ENCODE results near the gene NODAL.
"Not testable (repeated sequence)": the region's sequence is repeated elsewhere in the genome, so short reads cannot be mapped to it uniquely, and the experiment has no call there.

NODAL gene

GRCh38 chr10:70441161-70441894 is at the start of gene NODAL:
Gene NODAL, minus strand, starts transcription at chr10:70441681. Its CDS starts 14 bp downstream, at chr10:70441667.
- no peak within 1 kb of the TSS for H3K27ac Mint-ChIP-seq
- peaks cover 14% of the 10 kb centered on the region for H3K4me1 Mint-ChIP-seq (ENCODE audit: low read depth)
- H3K9me3 Mint-ChIP-seq: no peaks in the 10 kb centered on the region
- peak; percentile 49 for DNase-seq
- H3K4me3 Mint-ChIP-seq: peak within 1 kb of the TSS; percentile 59
- H3K27me3 Mint-ChIP-seq: peaks cover 55% of the 10 kb centered on the region
- H3K36me3 Mint-ChIP-seq (ENCODE audit: low read depth): no peaks in the 10 kb centered on the region

DNA sequence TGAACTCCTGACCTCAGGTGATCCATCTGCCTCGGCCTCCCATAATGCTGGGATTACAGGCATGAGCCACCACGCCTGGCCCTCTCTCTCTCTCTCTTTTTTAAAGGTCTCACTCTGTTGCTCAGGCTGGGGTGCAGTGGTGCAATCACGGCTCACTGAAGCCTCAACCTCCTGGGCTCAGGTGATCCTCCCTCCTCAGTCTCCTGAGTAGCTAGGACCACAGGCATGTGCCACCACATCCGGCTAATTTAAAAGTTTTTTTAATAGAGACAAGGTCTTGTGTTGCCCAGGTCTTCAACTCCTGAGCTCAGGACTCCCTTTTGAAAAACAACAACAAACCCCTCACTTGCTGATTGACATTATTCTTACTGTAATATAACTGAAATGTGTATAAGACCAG is 48.7 kb upstream of the NODAL start:
- Mint-ChIP-seq H3K4me3 (no peak overlapping the region), H3K4me1 (ENCODE audit: low read depth) (peaks cover 16% of the 10 kb centered on the region), H3K36me3 (ENCODE audit: low read depth) (no peaks in the 10 kb centered on the region), H3K27ac (no peak overlapping the region), H3K9me3 (no peaks in the 10 kb centered on the region), H3K27me3 (peaks cover 11% of the 10 kb centered on the region)
- no peak for DNase-seq

DNA sequence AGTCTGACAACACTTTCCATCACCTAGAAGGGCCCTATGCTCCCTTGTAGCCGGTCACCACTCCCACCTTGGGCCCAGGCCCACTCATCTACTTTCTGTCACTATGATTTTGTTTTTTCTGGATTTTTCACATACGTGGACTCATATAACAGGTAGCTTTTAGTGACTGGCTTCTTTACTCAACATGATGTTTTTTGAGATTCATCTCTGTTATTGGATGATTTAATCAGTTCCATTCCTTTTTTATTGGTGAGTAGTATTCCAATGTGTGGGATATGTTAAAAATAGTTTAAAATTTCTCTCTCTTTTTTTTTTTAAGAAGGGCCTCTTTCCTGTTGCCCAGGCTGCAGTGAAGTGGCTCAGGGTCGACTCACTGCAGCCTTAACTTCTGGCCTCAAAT is 46.3 kb upstream of the NODAL start:
- H3K4me1 Mint-ChIP-seq (ENCODE audit: low read depth): no peaks in the 10 kb centered on the region
- H3K27ac Mint-ChIP-seq: no peak overlapping the region
- DNase-seq: no peak
- H3K27me3 Mint-ChIP-seq: no peaks in the 10 kb centered on the region
- no peak overlapping the region for H3K4me3 Mint-ChIP-seq
- no peaks in the 10 kb centered on the region for H3K9me3 Mint-ChIP-seq
- no peaks in the 10 kb centered on the region for H3K36me3 Mint-ChIP-seq (ENCODE audit: low read depth)

- peaks cover 23% of the 10 kb centered on the region for H3K4me1 Mint-ChIP-seq (ENCODE audit: low read depth)
- H3K36me3 Mint-ChIP-seq (ENCODE audit: low read depth); H3K4me3 Mint-ChIP-seq; DNase-seq; H3K27ac Mint-ChIP-seq; H3K9me3 Mint-ChIP-seq: not testable (repeated sequence)
- peaks cover 18% of the 10 kb centered on the region for H3K27me3 Mint-ChIP-seq
These were observed 42.4 kb upstream of the NODAL start for GRCh38 chr10:70483872-70484271.

GRCh38 chr10:70482982-70483760 is 41.7 kb upstream of the NODAL start:
- peaks cover 18% of the 10 kb centered on the region for H3K27me3 Mint-ChIP-seq
- peaks cover 24% of the 10 kb centered on the region for H3K4me1 Mint-ChIP-seq (ENCODE audit: low read depth)
- H3K27ac Mint-ChIP-seq: no peak overlapping the region
- no peaks in the 10 kb centered on the region for H3K36me3 Mint-ChIP-seq (ENCODE audit: low read depth)
- no peak for DNase-seq
- no peak overlapping the region for H3K4me3 Mint-ChIP-seq
- no peaks in the 10 kb centered on the region for H3K9me3 Mint-ChIP-seq

- H3K4me1 Mint-ChIP-seq (ENCODE audit: low read depth): peaks cover 36% of the 10 kb centered on the region
- no peak for DNase-seq
- no peak overlapping the region for H3K27ac Mint-ChIP-seq
- H3K4me3 Mint-ChIP-seq: no peak overlapping the region
- H3K27me3 Mint-ChIP-seq: peaks cover 26% of the 10 kb centered on the region
- H3K36me3 Mint-ChIP-seq (ENCODE audit: low read depth): no peaks in the 10 kb centered on the region
- H3K9me3 Mint-ChIP-seq: no peaks in the 10 kb centered on the region
These were observed 40.5 kb upstream of the NODAL start for GRCh38 chr10:70481831-70482530.

DNA sequence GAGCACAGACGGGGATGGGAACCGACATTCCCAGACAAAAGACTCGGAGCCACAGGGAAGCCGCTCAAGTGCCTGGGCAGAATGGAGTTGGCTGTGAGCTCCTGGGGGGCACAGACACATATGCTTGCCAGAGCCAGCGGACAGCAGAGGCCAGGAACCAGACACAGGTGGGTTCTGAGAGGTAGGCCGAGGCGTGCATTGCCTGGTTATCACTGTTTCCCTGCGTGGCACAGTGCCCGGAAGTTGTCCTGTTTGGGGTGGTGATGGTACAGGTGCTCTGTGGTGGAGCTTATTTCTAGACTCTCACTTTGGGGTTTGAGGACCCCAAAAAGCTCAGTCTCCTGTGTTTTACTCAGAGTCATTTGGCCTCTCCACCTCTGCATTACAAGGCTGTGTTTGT is 39.6 kb upstream of the NODAL start:
- peaks cover 34% of the 10 kb centered on the region for H3K27me3 Mint-ChIP-seq
- H3K36me3 Mint-ChIP-seq (ENCODE audit: low read depth): no peaks in the 10 kb centered on the region
- no peak overlapping the region for H3K27ac Mint-ChIP-seq

GRCh38 chr10:70480239-70480861 is 38.9 kb upstream of the NODAL start:
- Mint-ChIP-seq H3K27me3 (peaks cover 39% of the 10 kb centered on the region), H3K9me3 (no peaks in the 10 kb centered on the region), H3K36me3 (ENCODE audit: low read depth) (no peaks in the 10 kb centered on the region), H3K4me3 (peak overlapping the region; percentile 69), H3K4me1 (ENCODE audit: low read depth) (peaks cover 52% of the 10 kb centered on the region), H3K27ac (no peak overlapping the region)
- no peak for DNase-seq

More for the DNA sequence above, 39.6 kb upstream of the NODAL start:
- DNase-seq: no peak
- H3K4me1 Mint-ChIP-seq (ENCODE audit: low read depth): peaks cover 44% of the 10 kb centered on the region
- no peaks in the 10 kb centered on the region for H3K9me3 Mint-ChIP-seq
- H3K4me3 Mint-ChIP-seq: no peak overlapping the region

DNA sequence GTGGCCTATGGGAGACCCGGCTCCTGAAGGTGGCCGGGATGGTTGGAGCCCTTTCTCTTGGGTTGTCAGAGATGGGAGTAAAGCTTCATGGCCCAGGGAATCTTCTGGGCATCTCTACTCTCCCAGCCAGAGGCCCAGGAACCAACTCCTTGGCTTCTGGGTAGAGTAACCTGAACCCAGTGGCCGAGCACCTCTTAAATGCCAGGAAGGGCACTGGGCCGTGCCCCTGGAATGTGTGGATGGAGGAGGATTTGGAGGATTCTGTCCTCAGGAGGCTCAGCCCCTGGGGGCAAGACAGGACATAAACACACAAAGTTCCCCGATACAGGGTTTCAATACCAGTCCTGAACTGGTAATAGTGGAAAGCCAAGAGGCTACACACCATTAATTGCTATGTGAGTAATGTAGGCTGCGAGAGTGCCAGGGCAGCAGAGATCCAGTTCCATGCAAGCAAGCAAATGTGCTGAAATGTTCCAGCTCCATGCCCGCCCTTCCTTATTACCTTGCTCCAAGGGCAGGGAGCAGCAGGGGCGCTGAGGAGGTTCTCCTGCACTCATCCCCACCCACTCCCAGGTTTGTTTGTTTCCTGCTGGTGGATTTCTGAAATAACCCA is 38.3 kb upstream of the NODAL start:
- H3K27ac Mint-ChIP-seq: no peak overlapping the region
- no peaks in the 10 kb centered on the region for H3K9me3 Mint-ChIP-seq
- H3K4me1 Mint-ChIP-seq (ENCODE audit: low read depth): peaks cover 53% of the 10 kb centered on the region
- H3K27me3 Mint-ChIP-seq: peaks cover 44% of the 10 kb centered on the region
- no peaks in the 10 kb centered on the region for H3K36me3 Mint-ChIP-seq (ENCODE audit: low read depth)
- H3K4me3 Mint-ChIP-seq: peak overlapping the region; percentile 69
- no peak for DNase-seq

DNA sequence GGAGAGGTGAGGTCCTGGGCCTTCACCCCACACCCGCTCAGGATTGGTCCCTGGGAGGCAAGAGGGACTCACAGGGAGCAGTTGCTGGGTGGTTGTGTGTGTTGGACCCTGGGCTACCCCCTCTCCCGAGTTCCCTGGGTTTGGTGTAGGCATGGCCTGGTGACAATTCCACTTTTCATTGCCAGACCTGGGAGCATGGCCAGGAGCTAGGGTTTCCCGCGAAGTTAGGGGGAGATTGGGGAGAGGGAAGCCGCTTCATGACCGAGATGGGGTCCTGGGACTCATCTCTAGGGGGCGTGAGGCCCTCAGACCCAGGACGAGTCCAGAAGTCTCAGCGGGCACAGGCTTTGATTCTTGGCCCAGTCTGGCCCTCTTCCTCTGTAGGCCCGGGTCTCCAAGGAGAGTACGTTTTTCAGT is 37.7 kb upstream of the NODAL start:
- peak overlapping the region; percentile 69 for H3K4me3 Mint-ChIP-seq
- no peak overlapping the region for H3K27ac Mint-ChIP-seq
- peaks cover 48% of the 10 kb centered on the region for H3K27me3 Mint-ChIP-seq
- DNase-seq: no peak
- H3K9me3 Mint-ChIP-seq: no peaks in the 10 kb centered on the region
- no peaks in the 10 kb centered on the region for H3K36me3 Mint-ChIP-seq (ENCODE audit: low read depth)
- H3K4me1 Mint-ChIP-seq (ENCODE audit: low read depth): peaks cover 53% of the 10 kb centered on the region

DNA sequence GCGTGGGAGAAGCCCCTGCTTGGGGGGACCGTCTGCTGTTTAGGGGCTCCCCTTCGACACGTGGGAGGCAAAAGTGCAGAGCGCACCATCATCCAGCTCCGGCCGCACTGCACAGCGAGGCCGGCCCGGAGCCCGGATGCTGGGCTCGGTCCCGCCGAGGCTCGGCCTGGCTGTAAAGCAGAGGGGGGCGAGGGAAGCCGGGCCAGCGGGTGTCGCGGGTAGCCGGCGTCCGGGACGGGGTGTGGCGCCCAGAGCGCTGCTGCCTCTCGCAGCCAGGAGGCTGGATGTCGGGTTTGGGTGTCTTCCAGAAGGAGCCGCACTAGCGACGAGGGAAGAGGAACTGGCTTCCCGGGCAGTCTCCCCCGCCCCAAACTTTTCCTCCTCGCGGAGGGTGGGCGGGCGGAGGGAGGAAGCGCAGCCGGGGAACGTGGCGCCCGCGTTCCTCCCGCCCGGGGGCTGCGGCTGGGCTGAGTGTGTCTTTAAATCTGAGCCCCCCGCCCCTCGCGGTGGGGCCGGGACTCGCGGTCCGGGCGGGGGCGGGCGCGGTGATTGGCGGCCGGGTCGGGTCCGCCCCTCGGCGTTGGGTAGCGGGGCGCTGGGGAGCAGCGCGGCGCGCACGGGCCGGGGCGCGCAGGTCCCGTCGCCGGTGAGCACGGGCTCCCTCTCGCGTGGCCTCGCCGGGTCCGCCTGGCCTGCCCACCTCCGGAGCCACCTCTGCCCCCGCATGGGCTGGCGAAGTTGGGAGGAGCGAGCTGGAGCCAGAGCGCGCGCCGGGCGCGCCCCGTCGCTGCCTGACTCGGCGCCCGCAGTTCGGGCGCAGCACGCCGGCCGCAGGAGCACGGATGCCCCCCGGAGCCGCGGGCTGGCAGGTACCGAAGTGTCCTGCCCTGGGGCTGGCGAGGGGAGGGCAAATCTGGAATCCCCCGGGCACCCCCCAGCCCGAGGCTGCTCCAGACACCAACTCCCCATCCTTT is 37.0 kb upstream of the NODAL start, which contains the start of gene PALD1:
TSS of gene PALD1 (plus strand) at position 577 of the 974 bp plus-strand sequence. CDS start 47,185 bp downstream, outside the sequence.
- Mint-ChIP-seq H3K27ac (peak within 1 kb of the TSS; percentile 89), H3K4me1 (ENCODE audit: low read depth) (peaks cover 53% of the 10 kb centered on the region), H3K4me3 (peak within 1 kb of the TSS; percentile 72), H3K36me3 (ENCODE audit: low read depth) (no peaks in the 10 kb centered on the region), H3K9me3 (no peaks in the 10 kb centered on the region), H3K27me3 (peaks cover 48% of the 10 kb centered on the region)
- DNase-seq: peak; percentile 74

- H3K36me3 Mint-ChIP-seq (ENCODE audit: low read depth): no peaks in the 10 kb centered on the region
- peaks cover 52% of the 10 kb centered on the region for H3K27me3 Mint-ChIP-seq
- H3K27ac Mint-ChIP-seq: peak overlapping the region; percentile 89
- H3K4me1 Mint-ChIP-seq (ENCODE audit: low read depth): peaks cover 53% of the 10 kb centered on the region
- peak overlapping the region; percentile 72 for H3K4me3 Mint-ChIP-seq
- peak; percentile 75 for DNase-seq
- H3K9me3 Mint-ChIP-seq: no peaks in the 10 kb centered on the region
These were observed 36.2 kb upstream of the NODAL start for GRCh38 chr10:70477661-70478162.

All from activated T-cell treated with anti-CD3 and anti-CD28 coated beads, Interleukin-2, amount 50 U/mL, for 24 hours (primary cell).